SW480 (cell line): Measurements from ENCODE around the gene DOK3.

Source experiments
- DNase-seq: peaks from one replicate; pipeline ENCODE4 v3.0.0-alpha.2; 2016; ENCODE audit warnings: low spot score

DOK3 gene

GRCh38 chr5:177466861-177467260, 42.8 kb downstream of the DOK3 start:
- no peak for DNase-seq

- no peak for DNase-seq
These were observed 44.6 kb downstream of the DOK3 start for GRCh38 chr5:177465044-177465443.

- no peak for DNase-seq
These were observed 47.5 kb downstream of the DOK3 start for GRCh38 chr5:177462021-177462670.

GRCh38 chr5:177459819-177460628, 49.6 kb downstream of the DOK3 start:
- DNase-seq = no peak

- DNase-seq = no peak
These were observed 50.3 kb downstream of the DOK3 start for GRCh38 chr5:177459357-177459756.

- DNase-seq = no peak
These were observed 50.7 kb downstream of the DOK3 start for GRCh38 chr5:177458912-177459350.

- DNase-seq = no peak
These were observed 51.6 kb downstream of the DOK3 start for GRCh38 chr5:177457852-177458681.

GRCh38 chr5:177456976-177457851, 52.4 kb downstream of the DOK3 start:
- DNase-seq = peak; percentile 99

GRCh38 chr5:177456591-177456964, 53.0 kb downstream of the DOK3 start:
- DNase-seq = no peak

GRCh38 chr5:177455661-177456590, 53.7 kb downstream of the DOK3 start:
- DNase-seq = peak; percentile 90

GRCh38 chr5:177455036-177455660, 54.5 kb downstream of the DOK3 start:
- DNase-seq = peak; percentile 93

- peak; percentile 93 for DNase-seq
These were observed 55.1 kb downstream of the DOK3 start for GRCh38 chr5:177454397-177455035.

GRCh38 chr5:177453852-177454396, 55.7 kb downstream of the DOK3 start:
- no peak for DNase-seq

- no peak for DNase-seq
These were observed 56.7 kb downstream of the DOK3 start for GRCh38 chr5:177452688-177453638.
